Fibroblast of lung (primary cell): ENCODE data around the gene TRAF3. TPM values are rescaled to one million over a fixed set of nuclear protein-coding genes. Genes with fewer than 3 reads are reported as not detected.

Experiments used
- DNase-seq, 2 donors: peaks; one replicate each; pipeline versions ENCODE4 v3.0.0 to v3.0.0-alpha.2; 2010; ENCODE audit warnings: low read depth in 2 of 2
- H2AFZ ChIP-seq: 2 replicates; pipeline ENCODE4 v1.5.1; 2012; ENCODE audit warnings: low read length, control low read depth, inconsistent platforms
- H3K27ac ChIP-seq: 2 replicates; pipeline ENCODE4 v1.5.1; 2011; ENCODE audit warnings: low read length, control low read depth; ENCODE audit not compliant: insufficient read depth
- H3K27me3 ChIP-seq: 2 replicates; pipeline ENCODE4 v1.5.1; 2011; ENCODE audit warnings: mild to moderate bottlenecking, low read length; ENCODE audit not compliant: control insufficient read depth, insufficient read depth
- H3K36me3 ChIP-seq: 2 replicates; pipeline ENCODE4 v1.5.1; 2011; ENCODE audit warnings: low read length; ENCODE audit not compliant: control insufficient read depth, insufficient read depth
- H3K4me1 ChIP-seq: 2 replicates; pipeline ENCODE4 v1.5.1; 2011; ENCODE audit warnings: low read length; ENCODE audit not compliant: control insufficient read depth, insufficient read depth; ENCODE audit errors: extremely low read depth
- H3K4me2 ChIP-seq: 2 replicates; pipeline ENCODE4 v1.5.1; 2011; ENCODE audit warnings: low read length, control low read depth; ENCODE audit not compliant: insufficient read depth; ENCODE audit errors: extremely low read depth
- H3K4me3 ChIP-seq, 4 experiments: fragments of 200-600 bp in 1 of 4; sonication (generic) in 1 of 4; replicated peaks in 1 of 4; 2 replicates each; pipeline ENCODE4 v1.5.1; 2011 to 2016; ENCODE audit warnings: low read length in 4 of 4, low read depth in 3 of 4, mild to moderate bottlenecking in 3 of 4, control low read depth in 2 of 4, inconsistent platforms in 1 of 4, mixed read lengths in 1 of 4; ENCODE audit not compliant: insufficient read depth in 1 of 4; ENCODE audit errors: control extremely low read depth in 1 of 4
- H3K79me2 ChIP-seq: 2 replicates; pipeline ENCODE4 v1.5.1; 2012; ENCODE audit warnings: mild to moderate bottlenecking, low read length, inconsistent platforms; ENCODE audit not compliant: control insufficient read depth, insufficient read depth
- H3K9ac ChIP-seq: 2 replicates; pipeline ENCODE4 v1.5.1; 2011; ENCODE audit warnings: mild to moderate bottlenecking, low read length, control low read depth; ENCODE audit not compliant: insufficient read depth
- H3K9me3 ChIP-seq: 2 replicates; pipeline ENCODE4 v1.5.1; 2012; ENCODE audit warnings: low read depth, low read length; ENCODE audit not compliant: control insufficient read depth, insufficient read depth
- H4K20me1 ChIP-seq: 2 replicates; pipeline ENCODE4 v1.5.1; 2011; ENCODE audit warnings: low read length; ENCODE audit not compliant: control insufficient read depth, insufficient read depth; ENCODE audit errors: extremely low read depth
- EZH2 ChIP-seq: IDR thresholded peaks from 2 replicates; pipeline ENCODE4 v1.5.1; 2012; ENCODE audit warnings: low read length, control low read depth, mild to moderate bottlenecking; ENCODE audit errors: missing control alignments
- polyA plus RNA-seq, 2 donors: library from polyadenylated mRNA; depleted of rRNA in 1 of 2; stranded (reverse) in 1 of 2; unstranded in 1 of 2; fragments of >200 nt; gene quantifications; 2 replicates each; pipeline ENCODE4 v1.2.1, GENCODE V29; 2011 to 2012; ENCODE audit warnings: missing spikeins in 1 of 2
- total RNA-seq: library from RNA; depleted of rRNA; stranded (reverse); fragments of >200 nt; gene quantifications from 2 replicates; pipeline ENCODE4 v1.2.1, GENCODE V29; 2014
- TF ChIP-seq, protein P1 (sequence below), 2 donors: IDR thresholded peaks in 1 of 2; conservative IDR thresholded peaks in 1 of 2; 1 replicate in 1 of 2; 2 replicates in 1 of 2; pipeline ENCODE4 v1.5.1; 2011 to 2012; ENCODE audit warnings: low read length in 2 of 2, control low read depth in 1 of 2, inconsistent platforms in 1 of 2, low read depth in 1 of 2, mild to moderate bottlenecking in 1 of 2

Gene TRAF3
- total and polyA plus RNA-seq, 2 donors (not counting 1 experiment from before 2014, with no cell fraction given): 12.1 to 14.4 TPM

DNA sequence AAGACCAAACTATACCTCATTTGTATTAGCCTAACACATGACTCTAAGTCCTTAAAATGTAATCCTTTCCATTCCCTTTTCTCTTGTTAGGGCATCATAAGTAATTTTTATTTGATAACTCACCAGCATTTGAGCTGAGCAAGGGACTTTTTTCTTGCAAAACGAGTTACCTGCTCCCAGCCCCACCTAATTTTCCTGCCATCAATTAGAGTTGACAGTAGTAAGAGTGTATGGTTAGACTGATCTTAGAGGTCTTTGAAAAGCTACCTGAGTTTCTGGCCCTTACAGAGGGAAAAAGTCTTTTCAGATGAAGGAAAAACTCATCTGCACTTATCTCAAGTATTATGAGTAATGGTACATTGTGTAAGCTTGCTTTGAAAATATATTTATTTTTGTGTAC, 111.5 kb downstream of the TRAF3 start:
- H2AFZ ChIP-seq: no peak overlapping the region
- H3K9me3 ChIP-seq: no peaks in the 10 kb centered on the region
- H3K4me2 ChIP-seq: no peak overlapping the region
- H3K27me3 ChIP-seq: no peaks in the 10 kb centered on the region
- H3K4me1 ChIP-seq: peaks cover 2% of the 10 kb centered on the region
- TF ChIP-seq, protein P1, sequence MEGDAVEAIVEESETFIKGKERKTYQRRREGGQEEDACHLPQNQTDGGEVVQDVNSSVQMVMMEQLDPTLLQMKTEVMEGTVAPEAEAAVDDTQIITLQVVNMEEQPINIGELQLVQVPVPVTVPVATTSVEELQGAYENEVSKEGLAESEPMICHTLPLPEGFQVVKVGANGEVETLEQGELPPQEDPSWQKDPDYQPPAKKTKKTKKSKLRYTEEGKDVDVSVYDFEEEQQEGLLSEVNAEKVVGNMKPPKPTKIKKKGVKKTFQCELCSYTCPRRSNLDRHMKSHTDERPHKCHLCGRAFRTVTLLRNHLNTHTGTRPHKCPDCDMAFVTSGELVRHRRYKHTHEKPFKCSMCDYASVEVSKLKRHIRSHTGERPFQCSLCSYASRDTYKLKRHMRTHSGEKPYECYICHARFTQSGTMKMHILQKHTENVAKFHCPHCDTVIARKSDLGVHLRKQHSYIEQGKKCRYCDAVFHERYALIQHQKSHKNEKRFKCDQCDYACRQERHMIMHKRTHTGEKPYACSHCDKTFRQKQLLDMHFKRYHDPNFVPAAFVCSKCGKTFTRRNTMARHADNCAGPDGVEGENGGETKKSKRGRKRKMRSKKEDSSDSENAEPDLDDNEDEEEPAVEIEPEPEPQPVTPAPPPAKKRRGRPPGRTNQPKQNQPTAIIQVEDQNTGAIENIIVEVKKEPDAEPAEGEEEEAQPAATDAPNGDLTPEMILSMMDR (conservative IDR thresholded peaks at IDR 0.05 in 1 of 2, IDR thresholded peaks at IDR 0.05 in 1 of 2; ENCODE audit: low read depth in 1 of 2, low read length in 2 of 2): no peak
- no peak for TF ChIP-seq EZH2
- H3K27ac ChIP-seq: no peak overlapping the region
- no peak for DNase-seq
- H3K9ac ChIP-seq: no peak overlapping the region
- H3K4me3 ChIP-seq: no peak overlapping the region
- no peaks in the 10 kb centered on the region for H3K36me3 ChIP-seq
- no peaks in the 10 kb centered on the region for H3K79me2 ChIP-seq
- H4K20me1 ChIP-seq: no peaks in the 10 kb centered on the region

DNA sequence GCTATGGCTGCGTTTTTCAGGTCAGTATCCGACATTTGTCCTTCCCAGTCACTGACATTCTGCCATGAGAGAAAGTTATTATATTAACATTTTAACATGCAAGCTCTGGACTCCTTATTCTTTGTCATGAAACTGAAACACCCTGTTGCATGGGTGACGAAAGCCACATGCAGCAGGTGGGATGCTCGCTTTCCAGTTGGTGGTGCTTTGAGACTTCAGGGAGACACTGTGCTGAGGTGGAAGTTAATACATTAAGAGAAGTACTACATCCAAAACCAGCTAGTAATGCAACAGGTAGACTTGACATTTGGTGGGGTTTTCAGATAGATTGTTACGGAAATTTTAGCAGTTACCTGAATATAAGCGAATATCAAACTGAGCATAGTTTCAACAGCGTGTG, 112.4 kb downstream of the TRAF3 start:
- no peaks in the 10 kb centered on the region for H3K27me3 ChIP-seq
- no peaks in the 10 kb centered on the region for H3K9me3 ChIP-seq
- no peak overlapping the region for H3K9ac ChIP-seq
- no peaks in the 10 kb centered on the region for H3K36me3 ChIP-seq
- TF ChIP-seq, protein P1 (conservative IDR thresholded peaks at IDR 0.05 in 1 of 2, IDR thresholded peaks at IDR 0.05 in 1 of 2; ENCODE audit: low read depth in 1 of 2, low read length in 2 of 2): no peak
- no peak for TF ChIP-seq EZH2
- H3K79me2 ChIP-seq: no peaks in the 10 kb centered on the region
- H2AFZ ChIP-seq: no peak overlapping the region
- H3K4me2 ChIP-seq: no peak overlapping the region
- DNase-seq: no peak
- H3K27ac ChIP-seq: no peak overlapping the region
- H4K20me1 ChIP-seq: no peaks in the 10 kb centered on the region
- H3K4me3 ChIP-seq: no peak overlapping the region
- H3K4me1 ChIP-seq: peaks cover 2% of the 10 kb centered on the region

GRCh38 chr14:102891111-102891510, 113.9 kb downstream of the TRAF3 start:
- Histone ChIP-seq H3K4me3 (no peak overlapping the region), H3K27ac (no peak overlapping the region), H4K20me1 (no peaks in the 10 kb centered on the region)

More at GRCh38 chr14:102891111-102891510, 113.9 kb downstream of the TRAF3 start:
- no peaks in the 10 kb centered on the region for H3K9me3 ChIP-seq
- H3K79me2 ChIP-seq: no peaks in the 10 kb centered on the region
- TF ChIP-seq EZH2: no peak
- TF ChIP-seq, protein P1 (conservative IDR thresholded peaks at IDR 0.05 in 1 of 2, IDR thresholded peaks at IDR 0.05 in 1 of 2; ENCODE audit: low read depth in 1 of 2, low read length in 2 of 2): no peak
- H3K4me1 ChIP-seq: peaks cover 2% of the 10 kb centered on the region
- no peaks in the 10 kb centered on the region for H3K36me3 ChIP-seq
- no peaks in the 10 kb centered on the region for H3K27me3 ChIP-seq
- H2AFZ ChIP-seq: no peak overlapping the region
- no peak for DNase-seq
- H3K9ac ChIP-seq: no peak overlapping the region
- no peak overlapping the region for H3K4me2 ChIP-seq
